ENCODE data around the gene ADAMTS5.

Gene ADAMTS5

DNA sequence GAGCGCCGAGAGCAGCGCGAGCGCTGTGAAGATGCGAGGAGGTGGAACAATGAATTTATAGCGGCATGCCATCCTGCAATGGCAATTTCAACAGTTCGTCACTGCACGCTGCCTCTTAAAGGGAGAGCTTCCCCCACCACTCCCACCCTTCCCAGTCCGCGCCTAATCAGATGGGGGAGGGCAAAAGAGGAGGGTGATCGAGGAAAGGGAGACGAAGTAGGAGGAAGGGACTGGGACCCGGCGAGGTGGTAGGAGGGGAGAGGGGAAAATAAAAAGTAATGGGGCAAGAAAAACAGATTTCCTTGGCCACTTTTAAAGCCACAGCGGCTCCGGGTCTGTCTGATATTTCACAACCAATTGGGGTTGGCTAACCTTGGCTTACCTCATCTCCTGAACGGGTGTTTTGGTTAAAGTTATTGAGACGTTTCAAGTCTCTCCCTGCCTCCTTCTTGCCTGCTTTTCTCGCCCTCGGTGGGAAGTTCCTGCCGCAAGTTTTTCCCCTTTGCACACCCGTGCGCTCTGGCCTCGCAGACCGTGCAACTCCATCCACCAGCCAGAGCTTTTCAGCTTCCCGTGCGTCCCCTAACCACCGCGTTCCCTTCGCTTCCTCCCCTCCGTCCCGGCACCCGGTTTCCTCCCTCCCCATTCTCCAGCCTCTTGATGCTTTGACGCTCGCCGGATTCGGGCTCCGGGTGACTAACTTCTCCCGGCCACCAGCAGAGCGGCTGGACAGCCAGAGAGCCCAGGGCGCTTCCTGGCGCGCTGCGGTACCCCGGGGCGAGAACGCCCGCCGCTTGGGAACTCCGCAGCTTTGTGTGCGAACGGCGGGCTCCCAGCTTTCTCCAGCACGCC is at the start of gene ADAMTS5:
ADAMTS5 (minus strand) TSS at position 27 of the 852 bp plus-strand sequence. CDS start 697 bp downstream, outside the sequence.
- no peak for DNase-seq (ENCODE audit: low read depth, low spot score)

DNA sequence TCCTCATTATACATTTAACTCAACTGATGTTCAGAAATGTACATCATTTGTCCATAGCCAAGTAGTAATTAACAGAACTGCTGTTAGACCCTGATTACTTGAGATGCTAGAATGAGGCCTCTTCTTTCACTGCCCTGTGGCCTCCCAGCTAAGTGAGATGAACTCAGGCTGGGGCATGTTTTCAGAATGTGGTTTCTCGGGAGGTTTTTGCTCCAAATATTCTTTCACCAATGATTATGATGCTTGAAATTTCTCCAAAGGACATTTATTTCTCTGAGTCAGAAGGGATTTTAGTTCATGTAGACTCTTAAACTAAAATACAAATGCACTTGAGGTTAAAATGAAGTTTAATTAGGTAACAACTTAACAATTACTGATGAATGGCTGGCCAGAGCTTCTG is 34.6 kb upstream of the ADAMTS5 start:
- no peak for DNase-seq (ENCODE audit: low read depth, low spot score)

DNA sequence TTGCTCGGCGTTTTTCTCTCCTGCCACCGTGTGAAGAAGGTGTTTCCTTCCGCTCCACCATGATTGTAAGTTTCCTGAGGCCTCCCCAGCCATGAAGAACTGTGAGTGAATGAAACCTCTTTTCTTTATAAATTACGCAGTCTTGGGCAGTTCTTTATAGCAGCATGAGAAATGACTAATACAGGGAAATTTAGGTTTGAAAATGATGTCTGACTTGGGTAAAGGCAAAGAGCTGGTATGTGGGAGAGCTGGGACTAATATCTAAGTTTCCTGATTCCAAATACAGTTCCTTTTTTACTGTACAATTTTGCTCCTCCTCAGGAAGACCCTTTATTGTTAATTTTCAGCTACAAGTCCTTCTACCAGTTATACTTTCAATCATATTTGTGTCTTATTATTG is 16.7 kb upstream of the ADAMTS5 start:
- DNase-seq (ENCODE audit: low read depth, low spot score), result no peak

DNA sequence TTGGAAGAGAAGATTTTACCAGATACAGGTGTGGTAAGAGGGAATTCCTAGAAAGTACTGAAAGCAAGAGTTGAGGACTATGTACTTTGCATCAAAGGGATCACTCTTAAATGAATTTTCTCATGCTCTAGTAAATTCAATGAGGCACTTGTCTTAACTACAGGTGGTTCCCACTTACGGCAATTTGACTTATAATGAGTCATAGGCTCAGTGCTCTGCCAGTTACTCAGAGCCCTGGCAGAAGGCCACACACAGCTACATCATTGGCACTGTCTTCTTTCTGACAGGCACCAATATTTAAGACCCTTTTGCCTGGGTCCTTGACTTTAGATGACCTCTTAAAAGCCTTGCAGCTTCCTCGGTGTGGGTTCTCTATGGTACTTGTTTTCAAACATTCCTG is 15.9 kb upstream of the ADAMTS5 start:
- DNase-seq (ENCODE audit: low read depth, low spot score), result no peak

DNA sequence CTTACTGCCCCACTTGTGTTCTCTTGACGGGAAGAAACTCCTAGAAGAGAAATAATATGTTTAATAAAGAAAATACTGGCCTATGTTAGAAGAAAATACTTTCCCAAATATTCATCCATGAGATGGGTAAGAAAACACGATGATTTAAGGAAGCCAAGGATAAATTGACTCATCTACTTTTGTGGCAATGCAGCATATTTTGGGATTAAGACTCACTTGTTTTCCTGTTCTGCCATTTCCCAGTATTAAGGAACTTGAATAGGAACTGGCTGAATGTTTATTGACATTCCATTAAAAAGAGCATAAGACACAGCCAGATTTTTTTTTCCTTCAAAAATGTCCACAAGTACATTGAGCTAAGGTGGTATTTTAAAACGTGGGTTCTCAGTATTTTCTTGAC is 10.9 kb upstream of the ADAMTS5 start:
- DNase-seq (ENCODE audit: low read depth, low spot score), result no peak

DNA sequence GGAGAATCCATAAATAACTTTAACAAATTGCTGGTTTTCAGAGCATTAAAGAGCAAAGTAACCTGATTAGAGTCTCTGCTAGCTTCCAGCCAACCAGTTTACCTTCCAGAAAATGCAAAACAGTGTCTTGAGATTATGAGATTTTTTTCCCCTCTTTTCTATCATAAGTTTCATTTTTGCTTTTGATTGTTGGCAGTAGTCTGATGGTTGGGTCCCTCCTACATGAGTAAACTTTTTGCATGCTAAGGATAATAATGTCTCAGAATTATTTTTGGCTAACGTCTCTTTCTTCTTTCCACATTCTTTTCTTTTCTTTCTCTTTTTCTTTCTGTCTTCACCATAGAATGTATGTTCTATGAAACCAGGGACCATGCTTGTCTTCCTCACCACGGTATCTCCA is 6.3 kb upstream of the ADAMTS5 start:
- no peak for DNase-seq (ENCODE audit: low read depth, low spot score)

DNA sequence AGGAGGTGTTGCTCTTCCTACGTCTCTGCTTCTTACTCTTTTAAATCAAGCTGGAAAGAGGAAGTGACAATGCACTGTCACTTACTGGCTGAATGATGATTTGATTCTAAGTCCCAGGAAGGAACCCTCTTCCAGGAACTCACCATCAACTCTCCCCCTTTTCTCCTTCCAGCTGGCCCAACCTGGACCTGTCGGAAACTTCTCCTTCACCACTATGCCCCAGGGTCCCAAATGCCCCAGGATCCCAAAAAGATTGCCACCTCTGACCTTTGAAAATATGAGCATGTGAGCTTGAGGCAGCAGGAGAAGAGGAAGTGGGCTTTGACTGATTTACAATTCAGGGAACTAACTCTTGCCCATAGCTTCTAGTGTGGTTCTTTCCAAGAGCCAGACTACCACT is 5.3 kb upstream of the ADAMTS5 start:
- no peak for DNase-seq (ENCODE audit: low read depth, low spot score)

DNA sequence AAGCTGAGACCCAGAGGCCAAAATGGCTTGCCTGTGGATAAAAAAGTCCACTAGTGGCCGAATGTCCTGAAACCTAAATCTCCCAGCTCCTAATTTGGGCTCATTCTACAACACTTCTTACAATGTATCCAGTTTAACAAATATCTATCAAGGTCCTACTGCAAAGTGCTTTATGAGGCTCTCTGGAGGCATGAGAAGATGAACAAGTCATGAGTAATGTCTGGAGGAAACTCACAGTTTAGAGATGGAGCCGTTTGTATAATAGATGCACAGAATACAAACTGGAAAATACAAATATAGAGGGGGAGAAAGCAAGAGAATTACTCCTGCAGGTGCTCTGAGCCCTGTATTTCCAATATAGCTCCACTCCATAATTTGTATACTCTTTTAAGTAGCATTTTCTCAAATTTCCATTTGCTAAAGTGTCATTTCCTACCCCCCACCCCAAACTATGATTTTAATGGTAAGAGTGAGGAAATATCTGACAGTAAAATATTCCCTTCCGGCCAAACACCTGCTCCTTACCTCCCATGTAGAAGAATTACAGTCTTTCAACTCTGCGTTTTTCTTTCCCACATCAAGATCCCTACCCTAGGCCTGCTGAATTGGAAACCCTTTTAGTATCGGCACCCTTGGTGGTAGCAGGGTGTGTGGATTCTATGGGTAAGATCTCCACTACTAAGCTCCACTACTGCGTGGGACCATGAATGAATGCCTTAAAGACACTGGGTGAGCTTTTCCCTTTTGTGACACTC is 3.3 kb upstream of the ADAMTS5 start:
- DNase-seq (ENCODE audit: low read depth, low spot score), result no peak

DNA sequence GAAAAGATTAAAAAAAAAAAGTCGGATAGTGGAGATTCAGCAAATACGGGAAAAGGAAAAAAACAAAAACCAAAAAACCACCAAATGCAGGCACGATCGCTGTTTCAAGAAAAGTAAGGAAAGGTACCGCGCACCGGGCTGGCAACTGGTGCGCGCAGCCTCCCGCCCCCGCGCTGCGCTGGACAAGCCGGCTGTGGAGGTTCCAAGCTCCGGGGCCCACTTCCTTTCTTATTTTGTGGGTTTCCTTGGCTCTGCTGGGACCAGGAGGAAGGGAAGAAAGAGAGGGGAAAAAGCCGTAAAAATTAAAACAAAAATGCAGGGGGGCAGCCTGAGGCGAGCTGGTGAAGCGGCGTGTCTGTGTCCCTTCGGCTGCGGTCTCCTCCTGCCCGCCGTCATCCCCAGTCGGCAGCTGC is 233 bp downstream of the ADAMTS5 start:
- no peak for DNase-seq (ENCODE audit: low read depth, low spot score)

DNA sequence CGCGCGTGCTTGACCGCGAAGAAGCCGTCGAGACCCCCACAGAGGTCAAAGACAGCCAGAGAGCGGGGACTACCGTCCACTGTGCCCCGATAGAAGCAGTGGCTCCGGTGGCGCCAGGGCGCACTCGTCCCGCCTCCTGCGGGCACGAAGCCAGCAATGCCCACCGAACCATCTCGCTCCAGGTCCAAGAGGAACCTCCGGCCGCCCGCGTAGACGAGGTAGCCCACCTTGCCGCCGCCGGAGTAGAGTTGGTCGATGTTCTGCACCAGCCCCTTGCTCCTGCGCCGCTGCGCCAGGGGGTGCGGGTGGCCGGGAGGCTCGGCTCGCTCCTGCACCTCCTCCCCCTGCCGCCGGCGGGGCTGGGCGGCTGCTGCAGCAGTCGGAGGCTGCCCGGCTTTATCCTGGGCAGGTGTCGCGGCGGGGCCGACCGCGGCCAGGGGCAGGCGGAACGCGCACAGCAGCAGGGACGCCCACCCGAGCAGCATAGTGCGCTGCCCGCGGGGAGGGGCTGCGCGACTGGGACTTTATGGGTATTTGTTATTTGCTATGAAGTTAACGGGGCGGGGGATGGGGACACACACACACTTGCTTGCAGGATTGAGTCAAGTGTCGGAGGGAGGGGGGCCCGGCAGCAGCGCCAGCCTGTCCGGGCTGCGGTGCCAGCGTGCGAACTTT is 844 bp downstream of the ADAMTS5 start:
- DNase-seq (ENCODE audit: low read depth, low spot score), result no peak

DNA sequence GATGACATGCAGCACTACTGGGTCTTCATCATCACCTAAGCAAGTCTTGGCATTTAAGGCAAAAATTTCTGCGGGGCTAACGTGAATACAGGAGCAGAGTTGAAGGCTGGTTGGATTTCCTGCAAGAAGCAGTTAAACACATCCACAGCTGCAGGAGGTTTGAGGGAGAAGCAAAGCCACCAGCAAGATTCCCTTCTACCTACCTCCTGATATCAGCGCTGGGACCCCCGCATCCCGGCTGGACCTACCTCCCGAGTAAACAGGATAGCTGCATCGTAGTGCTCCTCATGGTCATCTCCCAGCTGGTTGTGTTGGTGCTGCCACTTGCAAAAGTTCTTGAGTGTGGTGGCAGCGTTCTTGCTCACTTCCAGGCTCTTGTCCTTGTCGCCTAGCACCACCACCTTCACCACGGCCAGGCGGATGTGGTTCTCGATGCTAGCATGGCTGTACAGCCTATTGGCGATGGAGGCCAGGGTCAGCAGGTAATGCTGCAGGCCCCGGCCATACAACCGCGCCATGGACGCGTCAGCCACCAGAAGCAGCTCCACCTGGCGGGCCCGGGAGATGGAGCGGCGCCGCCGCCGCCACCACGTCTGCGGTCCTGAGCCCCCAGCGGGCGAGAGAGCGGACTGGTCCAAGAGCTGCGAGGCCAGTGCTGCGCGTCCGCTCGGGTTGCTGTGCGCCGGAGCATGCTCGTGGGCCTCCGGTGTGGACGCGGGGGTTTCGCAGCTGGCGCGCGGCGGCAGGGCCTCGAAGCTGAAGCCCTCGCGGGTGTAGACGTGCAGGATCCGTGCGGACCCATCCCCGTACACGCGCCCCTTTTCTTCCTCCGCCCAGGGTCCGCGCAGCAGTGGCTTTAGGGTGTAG is 1.6 kb downstream of the ADAMTS5 start:
- DNase-seq (ENCODE audit: low read depth, low spot score), result no peak

DNA sequence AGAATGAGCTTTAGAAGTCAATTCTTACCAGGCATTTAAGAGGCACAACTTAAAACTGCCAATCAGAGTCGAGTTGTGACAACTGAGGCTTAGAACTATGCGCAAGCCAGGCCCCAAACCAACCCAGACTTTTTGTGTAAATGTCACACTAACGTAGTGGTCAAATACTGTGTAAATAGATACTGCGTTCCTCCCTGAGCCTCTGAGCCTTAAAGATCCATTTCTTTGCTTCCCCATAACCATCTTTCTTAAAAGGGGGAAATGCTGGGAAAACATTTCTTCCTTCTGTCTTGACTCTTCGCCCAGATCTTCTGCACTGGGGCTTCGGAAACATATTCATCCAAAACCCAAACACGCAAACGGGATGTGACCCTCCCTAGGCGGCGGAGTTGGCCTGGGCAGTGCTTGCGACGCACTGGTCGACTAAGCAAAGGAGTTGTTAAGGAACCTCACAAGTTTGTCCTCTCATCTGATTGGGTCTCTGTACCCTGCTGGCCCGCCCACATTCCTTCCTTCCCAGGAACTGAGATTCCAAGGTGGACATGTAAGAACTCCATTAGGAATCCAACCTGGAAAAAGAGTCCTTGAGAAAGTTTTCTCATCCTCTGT is 2.6 kb downstream of the ADAMTS5 start:
- DNase-seq (ENCODE audit: low read depth, low spot score), result no peak

DNA sequence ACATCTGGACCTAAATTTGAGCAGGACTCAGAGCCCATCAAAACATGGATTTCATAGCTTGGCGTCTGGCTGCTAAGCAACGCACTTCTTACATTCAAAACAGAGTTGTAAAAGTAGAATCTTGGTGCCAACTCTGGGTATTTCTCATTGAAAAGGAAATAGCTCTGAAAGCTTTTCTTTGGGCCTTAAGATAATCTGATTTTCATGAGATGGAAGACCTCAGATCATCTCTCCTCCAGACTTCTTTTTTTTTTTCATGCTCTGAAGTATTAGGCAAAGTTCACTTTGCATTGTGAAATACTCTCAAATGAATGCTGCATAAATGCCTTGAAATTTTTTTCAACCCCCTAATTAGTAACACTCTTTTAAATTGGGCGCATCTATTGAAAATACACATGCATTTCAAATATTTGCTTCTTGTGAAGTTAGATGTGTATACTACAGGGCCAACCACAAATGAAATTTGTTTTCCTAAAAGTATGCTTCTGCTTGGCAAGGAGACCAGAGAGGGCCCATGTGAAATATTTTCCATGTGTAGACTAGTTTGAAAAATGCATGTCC is 4.2 kb downstream of the ADAMTS5 start:
- no peak for DNase-seq (ENCODE audit: low read depth, low spot score)

DNA sequence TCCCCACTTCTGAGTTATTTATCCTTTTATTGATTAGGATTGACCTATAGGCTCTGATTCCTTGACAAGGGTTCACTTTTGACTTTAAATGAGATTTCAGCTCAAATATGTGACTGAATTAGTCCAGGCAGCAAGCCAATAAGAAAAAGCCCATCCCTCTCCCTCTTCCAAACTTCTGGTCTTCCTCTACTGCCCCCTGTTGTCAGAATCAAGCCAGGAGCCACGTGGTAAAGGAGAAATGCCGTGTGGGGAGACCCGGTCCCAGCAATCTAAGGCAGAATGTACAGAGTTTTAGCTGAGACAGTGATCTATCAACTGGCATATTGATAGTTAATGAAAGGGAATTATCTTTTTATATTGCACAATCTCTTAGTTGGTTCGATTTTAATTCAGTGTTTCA is 5.2 kb downstream of the ADAMTS5 start:
- DNase-seq (ENCODE audit: low read depth, low spot score), result no peak

DNA sequence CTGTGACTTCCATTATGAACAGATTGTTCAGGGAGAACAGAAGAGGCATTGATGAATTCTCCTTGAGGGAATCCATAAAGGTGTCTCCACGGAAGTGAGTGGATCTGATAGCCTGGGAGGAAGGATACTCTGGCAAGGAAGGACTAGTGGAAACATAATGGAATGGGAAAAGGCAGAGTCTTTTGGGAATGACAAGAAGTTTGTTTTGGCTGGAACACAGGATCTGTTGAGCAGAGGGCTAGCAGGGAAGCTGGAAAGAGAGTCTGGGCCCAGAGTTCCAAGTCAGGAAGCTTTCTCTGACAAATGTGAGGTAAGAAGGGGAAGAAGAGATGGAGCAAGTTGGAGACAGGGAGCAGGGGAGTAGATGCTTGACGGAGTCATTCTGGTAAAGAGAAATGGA is 8.1 kb downstream of the ADAMTS5 start:
- no peak for DNase-seq (ENCODE audit: low read depth, low spot score)

DNA sequence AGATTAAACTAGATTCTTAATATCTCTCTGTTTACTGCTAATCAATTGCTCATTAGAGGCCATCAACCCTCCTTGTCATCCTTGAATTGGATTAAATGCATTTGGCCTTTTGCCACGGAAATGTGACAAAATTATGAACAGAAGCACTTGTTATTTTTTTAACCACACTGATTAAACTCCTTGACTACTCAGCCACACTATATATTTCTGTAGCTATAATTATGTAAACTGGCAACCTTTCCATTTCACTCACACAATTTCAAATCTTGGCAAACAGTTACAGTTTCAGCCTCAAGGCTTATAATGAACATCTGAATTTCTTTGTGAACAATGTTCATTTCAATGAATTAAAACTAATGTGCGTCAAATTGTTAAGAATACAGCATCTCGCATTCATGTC is 10.1 kb downstream of the ADAMTS5 start:
- no peak for DNase-seq (ENCODE audit: low read depth, low spot score)

DNA sequence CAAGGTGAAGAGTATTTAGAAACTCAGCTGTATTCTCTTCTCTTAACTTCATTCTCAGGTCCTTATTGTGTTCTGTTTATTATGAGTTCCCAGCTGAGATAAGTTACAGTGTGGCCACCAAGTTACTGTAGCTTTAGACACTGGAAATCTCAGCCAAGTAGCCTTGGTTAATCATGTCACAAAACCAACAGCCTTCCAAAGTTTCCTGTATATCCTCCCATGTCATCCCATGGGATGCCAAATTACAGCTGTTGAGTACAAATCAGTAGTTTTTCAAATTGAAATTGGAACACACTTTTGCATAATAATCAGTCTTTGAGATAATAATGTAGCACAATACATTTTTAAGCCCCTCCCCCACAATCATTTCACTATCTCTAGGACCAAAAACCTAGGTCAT is 10.7 kb downstream of the ADAMTS5 start:
- no peak for DNase-seq (ENCODE audit: low read depth, low spot score)

DNA sequence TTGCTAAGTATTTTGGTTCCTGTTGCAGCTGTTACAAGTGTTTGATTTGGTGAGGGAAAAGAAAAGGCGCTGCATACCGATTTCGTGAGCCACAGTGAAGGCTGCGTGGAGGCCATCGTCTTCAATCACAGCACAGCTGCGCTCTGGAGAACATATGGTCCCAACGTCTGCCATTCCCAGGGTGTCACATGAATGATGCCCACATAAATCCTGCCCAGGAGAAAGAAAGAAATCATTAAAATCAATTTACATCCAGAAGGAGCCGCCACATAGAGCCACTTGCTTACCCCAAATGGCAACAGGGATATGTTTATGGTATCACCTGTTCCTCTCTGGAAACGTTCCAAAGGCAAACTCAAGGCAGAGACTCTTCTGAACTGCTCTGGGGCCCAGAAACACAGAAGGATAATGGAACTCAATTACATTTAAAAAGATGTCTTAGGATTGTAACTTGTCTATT is 12.2 kb downstream of the ADAMTS5 start:
- no peak for DNase-seq (ENCODE audit: low read depth, low spot score)

DNA sequence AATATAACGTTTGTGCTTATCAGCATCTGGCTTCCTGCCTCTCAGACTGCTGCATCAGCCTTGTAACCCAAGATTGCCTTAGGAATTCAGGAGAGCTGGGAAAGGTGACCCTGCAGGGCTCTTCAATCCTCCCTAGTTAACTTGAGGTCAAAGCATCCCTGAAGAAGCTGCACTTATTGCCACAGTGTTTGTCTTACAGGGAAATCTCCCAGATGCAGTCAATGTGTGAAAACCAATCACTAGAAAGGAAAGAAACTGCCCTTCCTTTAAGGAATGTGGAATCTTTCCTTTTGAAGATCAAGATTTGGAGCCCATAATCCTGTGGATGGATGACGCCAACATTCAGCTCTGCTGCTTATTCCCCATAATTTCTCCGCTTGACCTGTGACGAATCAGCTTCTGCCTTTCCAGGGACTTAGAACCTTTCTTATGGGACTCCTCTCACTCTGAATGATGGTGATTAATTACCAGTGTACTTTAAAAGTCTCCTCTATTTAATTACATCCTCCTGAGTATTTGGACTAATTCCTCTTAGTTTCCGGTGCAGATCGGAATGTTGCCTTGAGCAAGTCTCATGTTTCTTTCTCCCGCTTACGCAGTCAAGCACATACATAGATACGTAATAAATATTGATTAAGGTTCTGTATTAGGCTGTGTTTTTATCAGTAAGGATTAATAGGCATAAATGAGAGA is 14.4 kb downstream of the ADAMTS5 start:
- no peak for DNase-seq (ENCODE audit: low read depth, low spot score)

DNA sequence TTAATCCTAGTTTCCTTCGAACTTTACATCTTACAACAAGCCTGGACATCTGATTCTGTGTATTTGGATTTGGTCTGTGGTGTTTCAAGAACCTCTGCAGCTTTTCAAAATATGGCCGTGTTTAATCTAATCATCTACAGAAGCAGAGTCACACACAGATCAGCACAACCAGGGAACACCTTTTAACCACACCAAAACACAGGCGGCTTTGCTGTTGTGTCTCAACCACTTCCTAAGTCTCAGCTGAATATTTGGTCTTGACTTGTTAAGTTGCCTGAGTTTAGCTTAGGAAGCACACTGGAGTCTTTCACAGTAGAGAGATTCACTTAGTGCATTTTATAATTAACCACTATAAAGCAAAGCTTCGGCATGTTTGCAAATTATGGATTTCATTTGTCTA is 17.1 kb downstream of the ADAMTS5 start:
- no peak for DNase-seq (ENCODE audit: low read depth, low spot score)
